NCI-H1048 (cell line): Measurements from ENCODE around the gene ITPRIPL1.

ENCODE experiments used
- DNase-seq: peaks from one replicate; lab custom pipeline; 2025; lab: John Stamatoyannopoulos, UW

The ITPRIPL1 gene

DNA sequence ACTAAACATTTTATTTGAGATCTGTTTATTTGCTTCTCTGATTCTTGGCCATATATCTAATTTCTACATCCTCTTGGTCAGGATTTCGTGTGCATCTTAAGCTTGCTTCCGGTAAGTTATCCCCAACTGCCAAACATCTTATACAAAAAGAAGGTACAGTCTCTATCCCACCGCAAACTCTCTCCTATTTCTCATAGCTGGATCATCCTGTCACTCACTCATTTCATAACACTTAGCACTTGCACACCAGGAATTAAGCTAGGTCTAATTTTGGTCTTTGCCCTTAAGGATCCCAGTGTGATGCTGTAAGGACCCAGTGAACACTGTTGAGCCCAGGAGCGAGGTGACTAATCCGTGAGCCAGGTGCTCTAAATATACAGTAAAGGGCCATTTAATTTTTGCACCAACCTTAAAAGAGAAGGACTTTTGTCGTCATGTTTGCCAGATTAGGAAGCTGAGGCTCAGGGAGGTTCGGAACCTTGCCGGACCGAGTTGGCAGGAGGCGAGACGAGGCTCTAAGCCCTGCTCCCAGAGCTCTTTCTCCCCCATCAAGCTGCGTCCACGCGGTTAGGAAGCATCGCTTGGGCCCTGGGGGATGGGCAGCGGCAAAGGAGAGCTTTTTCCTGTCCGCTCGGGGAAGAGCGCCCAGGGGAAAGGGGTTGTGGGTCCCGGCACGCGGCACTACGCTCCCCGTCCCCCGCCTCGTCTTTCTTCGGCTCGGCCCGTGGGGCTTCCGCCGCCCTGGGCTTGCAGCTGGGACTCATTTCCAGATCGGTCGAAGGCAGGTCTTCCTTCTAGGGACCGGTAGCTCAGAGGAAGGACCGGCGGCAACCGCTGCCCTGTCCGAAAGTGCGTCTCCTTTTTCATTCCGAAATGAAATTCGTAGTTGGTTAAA, 4.1 kb upstream of the ITPRIPL1 start:
- DNase-seq: no peak

DNA sequence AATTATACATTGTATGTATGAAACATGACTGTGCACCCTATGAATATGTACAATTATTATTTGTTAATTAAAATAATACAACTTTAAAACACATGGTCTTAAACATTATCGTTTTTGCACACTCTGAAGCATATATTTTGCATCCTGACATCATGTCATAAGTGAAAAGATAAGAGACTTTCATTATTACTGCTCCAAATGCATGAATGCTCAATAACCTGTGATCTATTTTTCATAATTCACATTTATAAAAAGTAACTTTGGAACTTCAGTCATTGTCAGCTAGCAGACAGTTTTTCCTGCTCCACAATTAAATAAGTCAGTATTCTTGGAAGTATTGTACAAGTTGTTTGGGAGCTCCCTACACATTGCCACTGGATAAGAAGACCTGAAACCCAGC, 1.3 kb upstream of the ITPRIPL1 start:
- DNase-seq: no peak

GRCh38 chr2:96324721-96325040, 436 bp upstream of the ITPRIPL1 start:
- no peak for DNase-seq

GRCh38 chr2:96325884-96326255, 753 bp downstream of the ITPRIPL1 start:
- no peak for DNase-seq

DNA sequence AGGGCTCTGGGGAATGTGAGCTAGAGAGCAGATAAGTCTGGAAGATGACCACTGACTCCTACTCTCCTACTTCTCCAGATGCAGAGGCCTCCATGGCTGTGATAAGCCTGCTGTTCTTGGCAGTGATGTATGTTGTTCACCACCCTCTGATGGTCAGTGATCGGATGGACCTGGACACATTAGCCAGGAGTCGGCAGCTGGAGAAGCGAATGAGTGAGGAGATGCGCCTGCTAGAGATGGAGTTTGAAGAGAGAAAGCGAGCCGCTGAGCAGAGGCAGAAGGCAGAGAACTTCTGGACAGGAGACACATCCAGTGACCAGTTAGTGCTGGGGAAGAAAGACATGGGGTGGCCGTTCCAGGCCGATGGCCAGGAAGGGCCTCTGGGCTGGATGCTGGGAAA, 1.4 kb downstream of the ITPRIPL1 start:
- no peak for DNase-seq

DNA sequence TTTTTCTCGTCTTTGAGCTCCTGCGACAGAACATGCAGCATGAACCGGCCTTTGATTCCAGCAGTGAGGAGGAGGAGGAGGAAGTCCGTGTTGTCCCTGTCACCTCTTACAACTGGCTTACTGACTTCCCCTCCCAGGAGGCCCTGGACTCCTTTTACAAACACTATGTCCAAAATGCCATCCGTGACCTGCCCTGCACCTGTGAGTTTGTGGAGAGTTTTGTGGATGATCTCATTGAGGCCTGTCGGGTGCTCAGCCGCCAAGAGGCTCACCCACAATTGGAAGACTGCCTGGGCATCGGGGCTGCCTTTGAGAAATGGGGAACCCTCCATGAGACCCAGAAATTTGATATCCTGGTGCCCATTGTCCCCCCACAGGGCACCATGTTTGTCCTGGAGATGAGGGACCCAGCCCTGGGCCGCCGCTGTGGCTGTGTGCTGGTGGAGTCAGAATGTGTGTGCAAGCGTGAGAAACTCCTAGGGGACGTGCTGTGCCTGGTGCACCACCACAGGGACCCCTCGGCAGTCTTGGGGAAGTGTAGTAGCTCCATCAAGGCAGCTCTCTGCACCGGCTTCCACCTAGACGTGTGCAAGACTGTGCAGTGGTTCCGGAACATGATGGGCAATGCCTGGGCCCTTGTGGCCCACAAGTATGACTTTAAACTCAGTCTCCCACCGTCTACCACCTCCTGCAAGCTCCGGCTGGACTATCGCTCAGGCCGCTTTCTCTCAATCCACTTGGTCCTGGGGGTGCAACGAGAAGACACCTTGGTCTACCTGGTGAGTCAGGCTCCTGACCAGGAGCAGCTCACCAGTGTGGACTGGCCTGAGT, 2.1 kb downstream of the ITPRIPL1 start:
- DNase-seq: no peak

- no peak for DNase-seq
Measured at GRCh38 chr2:96329456-96329855, 4.3 kb downstream of the ITPRIPL1 start.

DNA sequence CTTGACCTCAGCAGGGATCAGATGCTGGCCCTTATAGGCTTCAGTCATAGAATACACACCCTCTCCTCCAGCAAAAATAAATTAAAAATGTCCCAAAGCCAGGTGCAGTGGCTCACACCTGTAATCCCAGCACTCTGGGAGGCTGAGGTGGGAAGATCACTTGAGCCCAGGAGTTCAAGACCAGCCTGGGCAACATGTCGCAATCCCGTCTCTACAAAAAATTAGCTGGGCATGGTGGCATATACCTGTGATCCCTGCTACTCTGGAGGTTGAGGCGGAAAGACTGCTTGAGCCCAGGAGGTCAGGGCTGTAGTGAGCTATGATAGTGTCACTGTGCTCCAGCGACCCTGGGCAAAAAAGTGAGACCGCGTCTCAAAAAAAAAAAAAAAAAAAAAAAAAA, 4.8 kb downstream of the ITPRIPL1 start:
- no peak for DNase-seq

GRCh38 chr2:96330407-96330806, 5.3 kb downstream of the ITPRIPL1 start:
- no peak for DNase-seq

GRCh38 chr2:96333708-96334107, 8.6 kb downstream of the ITPRIPL1 start:
- DNase-seq: no peak

GRCh38 chr2:96336104-96336775, 11.1 kb downstream of the ITPRIPL1 start:
- DNase-seq: no peak

GRCh38 chr2:96336873-96337272, 11.8 kb downstream of the ITPRIPL1 start:
- no peak for DNase-seq

GRCh38 chr2:96340493-96341414, 15.6 kb downstream of the ITPRIPL1 start:
- DNase-seq: no peak

DNA sequence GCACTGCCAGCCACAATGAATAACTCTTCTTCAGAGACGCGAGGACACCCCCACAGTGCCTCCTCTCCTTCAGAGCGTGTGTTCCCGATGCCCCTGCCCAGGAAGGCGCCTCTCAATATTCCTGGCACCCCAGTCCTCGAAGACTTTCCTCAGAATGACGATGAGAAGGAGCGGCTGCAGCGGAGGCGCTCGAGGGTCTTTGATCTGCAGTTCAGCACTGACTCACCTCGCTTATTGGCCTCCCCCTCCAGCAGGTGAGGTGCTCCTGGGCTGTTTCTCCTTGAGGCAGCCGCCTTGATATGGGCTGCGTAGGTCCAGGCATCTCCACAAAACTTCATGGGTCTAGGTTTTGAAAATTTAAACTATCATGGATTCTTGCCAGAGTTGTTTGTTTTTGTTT, 16.5 kb downstream of the ITPRIPL1 start:
- no peak for DNase-seq

GRCh38 chr2:96342085-96342484, 17.0 kb downstream of the ITPRIPL1 start:
- no peak for DNase-seq

DNA sequence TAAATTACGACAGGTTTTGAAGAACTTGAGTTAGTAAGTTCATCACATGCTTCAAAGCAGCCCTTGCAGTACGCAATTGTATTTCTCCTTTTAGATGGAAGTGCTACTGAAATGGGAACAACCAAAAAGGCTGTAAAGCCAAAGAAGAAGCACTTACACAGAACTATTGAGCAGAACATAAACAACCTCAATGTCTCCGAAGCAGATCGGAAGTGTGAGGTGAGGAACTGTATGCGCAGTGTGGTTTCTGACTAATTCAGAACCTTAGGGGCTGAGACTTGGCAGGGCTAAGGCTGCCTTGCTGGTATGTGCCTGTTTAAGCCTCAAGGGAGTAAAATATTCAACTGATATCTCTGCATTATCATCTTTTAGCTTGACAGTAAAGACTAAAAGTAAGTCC, 18.9 kb downstream of the ITPRIPL1 start:
- DNase-seq: no peak

DNA sequence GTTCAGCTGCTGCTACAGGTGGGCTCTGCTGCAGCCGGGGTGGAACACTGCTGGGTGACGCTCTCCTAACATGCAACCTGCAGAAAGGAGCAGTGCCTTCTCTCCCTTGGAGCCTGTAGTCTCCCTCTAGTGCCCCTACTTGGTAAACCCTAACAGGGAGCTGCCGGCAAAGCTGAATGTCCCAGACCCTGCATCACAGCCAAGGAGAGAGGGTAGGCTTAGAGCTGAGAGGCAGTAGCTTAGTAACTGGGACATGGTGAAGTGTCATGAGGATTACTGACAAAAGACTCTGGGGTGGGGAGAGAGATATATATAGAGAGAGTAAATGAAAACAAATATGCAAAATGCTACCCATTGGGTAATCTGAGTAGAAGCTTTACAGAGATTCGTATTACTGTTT, 20.3 kb downstream of the ITPRIPL1 start:
- no peak for DNase-seq

- no peak for DNase-seq
Measured at GRCh38 chr2:96345868-96346462, 20.8 kb downstream of the ITPRIPL1 start.

- DNase-seq: no peak
Measured at GRCh38 chr2:96347395-96347794, 22.3 kb downstream of the ITPRIPL1 start.

DNA sequence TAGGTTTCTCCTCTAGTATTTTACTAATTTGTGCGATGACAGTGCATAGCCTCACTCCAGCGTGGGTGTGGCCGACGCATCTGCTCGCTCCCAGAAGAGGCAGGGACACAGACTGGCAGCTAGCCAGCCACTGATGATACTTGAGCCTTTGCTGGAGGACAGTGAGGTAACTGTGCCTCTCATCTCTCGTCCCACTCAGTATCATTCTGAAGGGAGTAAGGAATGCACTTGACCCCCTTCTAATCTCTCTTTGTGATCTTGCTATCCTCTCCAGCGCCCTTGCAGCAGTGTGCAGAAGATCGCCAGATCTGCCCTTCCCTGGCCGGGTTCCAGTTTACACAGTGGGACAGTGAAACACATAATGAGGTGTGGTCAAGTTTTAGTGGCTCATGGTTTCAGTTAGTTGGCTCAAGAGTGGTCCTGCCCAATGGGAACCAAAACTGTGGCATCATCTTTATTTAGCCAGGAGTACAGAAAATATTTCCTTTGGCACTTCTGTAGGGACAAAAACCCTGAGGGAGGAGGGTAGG, 28.0 kb downstream of the ITPRIPL1 start:
- DNase-seq: no peak

DNA sequence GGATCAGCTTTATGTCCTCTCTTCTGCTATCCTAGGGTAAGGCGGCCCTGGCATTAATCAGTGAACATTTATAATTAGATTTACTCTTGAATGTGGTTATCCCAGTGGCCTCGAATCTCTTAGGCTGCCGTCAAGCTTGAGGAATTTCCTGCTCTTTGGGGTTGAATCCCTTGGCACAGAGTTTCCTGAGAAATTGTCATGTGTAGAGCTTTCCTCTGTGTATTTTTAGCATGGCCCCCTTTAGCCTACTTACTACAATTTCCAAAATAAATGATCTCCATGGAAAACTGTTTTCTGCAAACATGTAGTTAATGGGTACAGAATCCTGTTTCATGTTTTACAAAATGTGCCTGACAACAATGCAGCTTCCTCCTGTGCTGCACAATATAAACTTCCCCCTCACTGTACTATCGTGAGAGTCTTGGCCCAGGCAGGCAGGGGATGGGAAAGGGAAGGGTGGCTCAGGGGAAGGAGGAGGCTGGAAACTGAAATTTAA, 28.5 kb downstream of the ITPRIPL1 start:
- DNase-seq: no peak
